ENCODE data around the gene TANGO6. TPM values are rescaled to one million over a fixed set of nuclear protein-coding genes. Genes with fewer than 3 reads are reported as not detected.

The TANGO6 gene
- total and polyA plus RNA-seq, 10 of the 15 experiments (the other 5 are each of a cell fraction or from before 2014, with no cell fraction given), result 1.1 to 20.6 (median 11.0) TPM

DNA sequence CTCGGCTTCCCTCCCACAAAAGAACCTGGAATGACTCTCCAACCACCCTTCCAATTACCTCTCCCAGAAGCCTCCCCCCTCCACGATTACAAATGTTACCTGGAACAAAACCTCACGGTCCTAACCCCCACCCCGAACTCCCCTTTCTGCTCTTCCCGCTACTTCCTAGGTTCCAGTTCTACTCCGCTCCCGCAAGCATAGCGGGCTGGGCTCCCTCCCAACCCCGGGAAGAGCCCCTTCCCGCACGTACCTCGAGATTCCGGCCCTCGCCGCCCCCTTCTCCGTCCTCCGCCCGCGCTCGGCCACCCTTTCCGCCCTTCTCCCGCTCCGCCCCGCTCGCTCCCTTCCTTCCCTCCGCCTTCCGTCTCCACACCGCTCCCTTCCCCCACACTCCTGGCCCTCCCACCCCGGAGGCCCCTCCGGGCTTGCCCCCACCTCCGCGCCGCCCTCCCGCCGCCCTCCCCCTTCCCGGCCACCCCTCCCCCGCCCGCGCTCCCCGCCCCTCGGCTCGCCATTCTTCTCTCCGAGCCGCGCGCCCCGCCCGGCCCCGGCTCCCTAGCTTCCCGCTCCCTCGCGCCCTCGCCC lies 288.6 kb downstream of the TANGO6 start (continued):
- TF ChIP-seq, protein P1, sequence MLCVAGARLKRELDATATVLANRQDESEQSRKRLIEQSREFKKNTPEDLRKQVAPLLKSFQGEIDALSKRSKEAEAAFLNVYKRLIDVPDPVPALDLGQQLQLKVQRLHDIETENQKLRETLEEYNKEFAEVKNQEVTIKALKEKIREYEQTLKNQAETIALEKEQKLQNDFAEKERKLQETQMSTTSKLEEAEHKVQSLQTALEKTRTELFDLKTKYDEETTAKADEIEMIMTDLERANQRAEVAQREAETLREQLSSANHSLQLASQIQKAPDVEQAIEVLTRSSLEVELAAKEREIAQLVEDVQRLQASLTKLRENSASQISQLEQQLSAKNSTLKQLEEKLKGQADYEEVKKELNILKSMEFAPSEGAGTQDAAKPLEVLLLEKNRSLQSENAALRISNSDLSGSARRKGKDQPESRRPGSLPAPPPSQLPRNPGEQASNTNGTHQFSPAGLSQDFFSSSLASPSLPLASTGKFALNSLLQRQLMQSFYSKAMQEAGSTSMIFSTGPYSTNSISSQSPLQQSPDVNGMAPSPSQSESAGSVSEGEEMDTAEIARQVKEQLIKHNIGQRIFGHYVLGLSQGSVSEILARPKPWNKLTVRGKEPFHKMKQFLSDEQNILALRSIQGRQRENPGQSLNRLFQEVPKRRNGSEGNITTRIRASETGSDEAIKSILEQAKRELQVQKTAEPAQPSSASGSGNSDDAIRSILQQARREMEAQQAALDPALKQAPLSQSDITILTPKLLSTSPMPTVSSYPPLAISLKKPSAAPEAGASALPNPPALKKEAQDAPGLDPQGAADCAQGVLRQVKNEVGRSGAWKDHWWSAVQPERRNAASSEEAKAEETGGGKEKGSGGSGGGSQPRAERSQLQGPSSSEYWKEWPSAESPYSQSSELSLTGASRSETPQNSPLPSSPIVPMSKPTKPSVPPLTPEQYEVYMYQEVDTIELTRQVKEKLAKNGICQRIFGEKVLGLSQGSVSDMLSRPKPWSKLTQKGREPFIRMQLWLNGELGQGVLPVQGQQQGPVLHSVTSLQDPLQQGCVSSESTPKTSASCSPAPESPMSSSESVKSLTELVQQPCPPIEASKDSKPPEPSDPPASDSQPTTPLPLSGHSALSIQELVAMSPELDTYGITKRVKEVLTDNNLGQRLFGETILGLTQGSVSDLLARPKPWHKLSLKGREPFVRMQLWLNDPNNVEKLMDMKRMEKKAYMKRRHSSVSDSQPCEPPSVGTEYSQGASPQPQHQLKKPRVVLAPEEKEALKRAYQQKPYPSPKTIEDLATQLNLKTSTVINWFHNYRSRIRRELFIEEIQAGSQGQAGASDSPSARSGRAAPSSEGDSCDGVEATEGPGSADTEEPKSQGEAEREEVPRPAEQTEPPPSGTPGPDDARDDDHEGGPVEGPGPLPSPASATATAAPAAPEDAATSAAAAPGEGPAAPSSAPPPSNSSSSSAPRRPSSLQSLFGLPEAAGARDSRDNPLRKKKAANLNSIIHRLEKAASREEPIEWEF (IDR thresholded peaks at IDR 0.05; ENCODE audit: insufficient replicate concordance, low read depth, low read length), result no peak
- TF ChIP-seq RUNX3 (IDR thresholded peaks at IDR 0.05; ENCODE audit: low read length), result no peak
- no peak for TF ChIP-seq SRF (IDR thresholded peaks at IDR 0.05; ENCODE audit: low read depth in 2 of 2, low read length in 2 of 2)
- no peak for TF ChIP-seq BACH1 (IDR thresholded peaks at IDR 0.05; ENCODE audit: borderline replicate concordance)
- TF ChIP-seq PRDM15 (CRISPR knock-in tag; IDR thresholded peaks at IDR 0.05), result no peak
- TF ChIP-seq ZNF24 (IDR thresholded peaks at IDR 0.05), result no peak
- TF ChIP-seq LARP7 (IDR thresholded peaks at IDR 0.05), result no peak
- TF ChIP-seq ZSCAN29 (IDR thresholded peaks at IDR 0.05), result no peak
- TF ChIP-seq, protein P2, sequence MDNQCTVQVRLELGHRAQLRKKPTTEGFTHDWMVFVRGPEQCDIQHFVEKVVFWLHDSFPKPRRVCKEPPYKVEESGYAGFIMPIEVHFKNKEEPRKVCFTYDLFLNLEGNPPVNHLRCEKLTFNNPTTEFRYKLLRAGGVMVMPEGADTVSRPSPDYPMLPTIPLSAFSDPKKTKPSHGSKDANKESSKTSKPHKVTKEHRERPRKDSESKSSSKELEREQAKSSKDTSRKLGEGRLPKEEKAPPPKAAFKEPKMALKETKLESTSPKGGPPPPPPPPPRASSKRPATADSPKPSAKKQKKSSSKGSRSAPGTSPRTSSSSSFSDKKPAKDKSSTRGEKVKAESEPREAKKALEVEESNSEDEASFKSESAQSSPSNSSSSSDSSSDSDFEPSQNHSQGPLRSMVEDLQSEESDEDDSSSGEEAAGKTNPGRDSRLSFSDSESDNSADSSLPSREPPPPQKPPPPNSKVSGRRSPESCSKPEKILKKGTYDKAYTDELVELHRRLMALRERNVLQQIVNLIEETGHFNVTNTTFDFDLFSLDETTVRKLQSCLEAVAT (IDR thresholded peaks at IDR 0.05), result peak; percentile 74; the same call in 1 of the 2 replicates
- TF ChIP-seq PBX3 (IDR thresholded peaks at IDR 0.05; ENCODE audit: insufficient replicate concordance, low read depth, low read length), result no peak
- TF ChIP-seq RBBP5 (conservative IDR thresholded peaks at IDR 0.05), result no peak
- TF ChIP-seq, protein P3, sequence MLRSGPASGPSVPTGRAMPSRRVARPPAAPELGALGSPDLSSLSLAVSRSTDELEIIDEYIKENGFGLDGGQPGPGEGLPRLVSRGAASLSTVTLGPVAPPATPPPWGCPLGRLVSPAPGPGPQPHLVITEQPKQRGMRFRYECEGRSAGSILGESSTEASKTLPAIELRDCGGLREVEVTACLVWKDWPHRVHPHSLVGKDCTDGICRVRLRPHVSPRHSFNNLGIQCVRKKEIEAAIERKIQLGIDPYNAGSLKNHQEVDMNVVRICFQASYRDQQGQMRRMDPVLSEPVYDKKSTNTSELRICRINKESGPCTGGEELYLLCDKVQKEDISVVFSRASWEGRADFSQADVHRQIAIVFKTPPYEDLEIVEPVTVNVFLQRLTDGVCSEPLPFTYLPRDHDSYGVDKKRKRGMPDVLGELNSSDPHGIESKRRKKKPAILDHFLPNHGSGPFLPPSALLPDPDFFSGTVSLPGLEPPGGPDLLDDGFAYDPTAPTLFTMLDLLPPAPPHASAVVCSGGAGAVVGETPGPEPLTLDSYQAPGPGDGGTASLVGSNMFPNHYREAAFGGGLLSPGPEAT (IDR thresholded peaks at IDR 0.05; ENCODE audit: low read depth), result peak; percentile 55
- TF ChIP-seq, protein P4, sequence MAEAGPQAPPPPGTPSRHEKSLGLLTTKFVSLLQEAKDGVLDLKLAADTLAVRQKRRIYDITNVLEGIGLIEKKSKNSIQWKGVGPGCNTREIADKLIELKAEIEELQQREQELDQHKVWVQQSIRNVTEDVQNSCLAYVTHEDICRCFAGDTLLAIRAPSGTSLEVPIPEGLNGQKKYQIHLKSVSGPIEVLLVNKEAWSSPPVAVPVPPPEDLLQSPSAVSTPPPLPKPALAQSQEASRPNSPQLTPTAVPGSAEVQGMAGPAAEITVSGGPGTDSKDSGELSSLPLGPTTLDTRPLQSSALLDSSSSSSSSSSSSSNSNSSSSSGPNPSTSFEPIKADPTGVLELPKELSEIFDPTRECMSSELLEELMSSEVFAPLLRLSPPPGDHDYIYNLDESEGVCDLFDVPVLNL (IDR thresholded peaks at IDR 0.05; ENCODE audit: low read depth, low read length), result no peak
